Measurements from ENCODE around the gene FBXO46.
"Not testable (repeated sequence)": the region's sequence is repeated elsewhere in the genome, so short reads cannot be mapped to it uniquely, and the experiment has no call there.

The FBXO46 gene

GRCh38 chr19:45692187-45693105 is 38.2 kb downstream of the FBXO46 start, which contains the start of gene QPCTL:
TSS of gene QPCTL (plus strand) at chr19:45692666. CDS start at chr19:45692704, 38 bp downstream.
- no peaks in the 10 kb centered on the region for H3K9me3 Mint-ChIP-seq
- H3K27ac Mint-ChIP-seq: peak within 1 kb of the TSS; percentile 100
- DNase-seq (peak; percentile 96), ATAC-seq (peak; percentile 95)
- no peaks in the 10 kb centered on the region for H3K27me3 Mint-ChIP-seq
- H3K4me3 Mint-ChIP-seq: peak within 1 kb of the TSS; percentile 99
- peaks cover 47% of the 10 kb centered on the region for H3K4me1 Mint-ChIP-seq
- H3K36me3 Mint-ChIP-seq (ENCODE audit: low read depth): peaks cover 50% of the 10 kb centered on the region

- Mint-ChIP-seq H3K27ac (peak within 1 kb of the TSS; percentile 100), H3K4me3 (peak within 1 kb of the TSS; percentile 99), H3K27me3 (no peaks in the 10 kb centered on the region), H3K9me3 (no peaks in the 10 kb centered on the region), H3K36me3 (ENCODE audit: low read depth) (peaks cover 53% of the 10 kb centered on the region), H3K4me1 (peaks cover 46% of the 10 kb centered on the region)
- ATAC-seq (peak; percentile 35), DNase-seq (peak; percentile 95)
Measured at GRCh38 chr19:45691516-45692186, 39.0 kb downstream of the FBXO46 start, which contains the start of gene SNRPD2. TSS of gene SNRPD2 (minus strand) at chr19:45691953. CDS start at chr19:45691888, 65 bp downstream.

GRCh38 chr19:45687599-45687998 is 43.1 kb downstream of the FBXO46 start:
- H3K27me3 Mint-ChIP-seq: no peaks in the 10 kb centered on the region
- peaks cover 29% of the 10 kb centered on the region for H3K4me1 Mint-ChIP-seq
- H3K9me3 Mint-ChIP-seq: no peaks in the 10 kb centered on the region
- ATAC-seq (no peak), DNase-seq (no peak)
- H3K36me3 Mint-ChIP-seq (ENCODE audit: low read depth): peaks cover 49% of the 10 kb centered on the region
- no peak overlapping the region for H3K4me3 Mint-ChIP-seq
- no peak overlapping the region for H3K27ac Mint-ChIP-seq

GRCh38 chr19:45685045-45685444 is 45.7 kb downstream of the FBXO46 start:
- H3K27me3 Mint-ChIP-seq, DNase-seq, ATAC-seq, H3K9me3 Mint-ChIP-seq, H3K4me3 Mint-ChIP-seq, H3K27ac Mint-ChIP-seq: not testable (repeated sequence)
- Mint-ChIP-seq H3K36me3 (ENCODE audit: low read depth) (peaks cover 44% of the 10 kb centered on the region), H3K4me1 (peaks cover 18% of the 10 kb centered on the region)

GRCh38 chr19:45682908-45683307 is 47.8 kb downstream of the FBXO46 start:
- H3K4me3 Mint-ChIP-seq: no peak overlapping the region
- no peak overlapping the region for H3K27ac Mint-ChIP-seq
- no peak for DNase-seq
- H3K9me3 Mint-ChIP-seq: no peaks in the 10 kb centered on the region
- H3K27me3 Mint-ChIP-seq: peaks cover 1% of the 10 kb centered on the region
- peaks cover 9% of the 10 kb centered on the region for H3K4me1 Mint-ChIP-seq
- H3K36me3 Mint-ChIP-seq (ENCODE audit: low read depth): peaks cover 32% of the 10 kb centered on the region
- ATAC-seq: no peak

- ATAC-seq (no peak), DNase-seq (no peak)
- H3K4me1 Mint-ChIP-seq: peaks cover 14% of the 10 kb centered on the region
- H3K9me3 Mint-ChIP-seq: no peaks in the 10 kb centered on the region
- H3K4me3 Mint-ChIP-seq: no peak overlapping the region
- H3K27ac Mint-ChIP-seq: no peak overlapping the region
- peaks cover 27% of the 10 kb centered on the region for H3K36me3 Mint-ChIP-seq (ENCODE audit: low read depth)
- H3K27me3 Mint-ChIP-seq: peaks cover 6% of the 10 kb centered on the region
Measured at GRCh38 chr19:45682117-45682516, 48.6 kb downstream of the FBXO46 start.

- H3K4me3 Mint-ChIP-seq: peak overlapping the region; percentile 68
- DNase-seq (peak; percentile 89), ATAC-seq (peak; percentile 88)
- H3K9me3 Mint-ChIP-seq: no peaks in the 10 kb centered on the region
- no peak overlapping the region for H3K27ac Mint-ChIP-seq
- H3K36me3 Mint-ChIP-seq (ENCODE audit: low read depth): peaks cover 22% of the 10 kb centered on the region
- peaks cover 6% of the 10 kb centered on the region for H3K27me3 Mint-ChIP-seq
- peaks cover 17% of the 10 kb centered on the region for H3K4me1 Mint-ChIP-seq
Measured at GRCh38 chr19:45681391-45682015, 49.2 kb downstream of the FBXO46 start.

- H3K27me3 Mint-ChIP-seq: peaks cover 8% of the 10 kb centered on the region
- H3K9me3 Mint-ChIP-seq: no peaks in the 10 kb centered on the region
- H3K4me3 Mint-ChIP-seq: peak overlapping the region; percentile 67
- DNase-seq (peak; percentile 85), ATAC-seq (peak; percentile 58)
- H3K4me1 Mint-ChIP-seq: peaks cover 20% of the 10 kb centered on the region
- H3K27ac Mint-ChIP-seq: no peak overlapping the region
- peaks cover 3% of the 10 kb centered on the region for H3K36me3 Mint-ChIP-seq (ENCODE audit: low read depth)
Measured at GRCh38 chr19:45677351-45678230, 53.1 kb downstream of the FBXO46 start.

- peaks cover under 1% of the 10 kb centered on the region for H3K36me3 Mint-ChIP-seq (ENCODE audit: low read depth)
- H3K9me3 Mint-ChIP-seq: no peaks in the 10 kb centered on the region
- ATAC-seq (peak; percentile 31), DNase-seq (peak; percentile 49)
- peaks cover 8% of the 10 kb centered on the region for H3K27me3 Mint-ChIP-seq
- peak overlapping the region; percentile 67 for H3K4me3 Mint-ChIP-seq
- peaks cover 18% of the 10 kb centered on the region for H3K4me1 Mint-ChIP-seq
- H3K27ac Mint-ChIP-seq: no peak overlapping the region
Measured at GRCh38 chr19:45676851-45677263, 53.8 kb downstream of the FBXO46 start.

GRCh38 chr19:45674946-45675345 is 55.8 kb downstream of the FBXO46 start:
- Mint-ChIP-seq H3K27me3 (peaks cover 18% of the 10 kb centered on the region), H3K9me3 (no peaks in the 10 kb centered on the region), H3K4me1 (peaks cover 22% of the 10 kb centered on the region), H3K27ac (peak overlapping the region; percentile 17), H3K4me3 (no peak overlapping the region), H3K36me3 (ENCODE audit: low read depth) (no peaks in the 10 kb centered on the region)
- ATAC-seq (no peak), DNase-seq (no peak)

- Mint-ChIP-seq H3K27me3 (peaks cover 23% of the 10 kb centered on the region), H3K27ac (no peak overlapping the region), H3K4me1 (peaks cover 33% of the 10 kb centered on the region), H3K36me3 (ENCODE audit: low read depth) (no peaks in the 10 kb centered on the region), H3K4me3 (peak overlapping the region; percentile 40), H3K9me3 (no peaks in the 10 kb centered on the region)
- ATAC-seq (peak; percentile 5), DNase-seq (peak; percentile 84)
Measured at GRCh38 chr19:45670670-45671453, 59.8 kb downstream of the FBXO46 start.

- no peaks in the 10 kb centered on the region for H3K9me3 Mint-ChIP-seq
- H3K4me1 Mint-ChIP-seq: peaks cover 33% of the 10 kb centered on the region
- ATAC-seq (no peak), DNase-seq (peak; percentile 40)
- H3K27ac Mint-ChIP-seq: peak overlapping the region; percentile 76
- H3K4me3 Mint-ChIP-seq: peak overlapping the region; percentile 80
- peaks cover 23% of the 10 kb centered on the region for H3K27me3 Mint-ChIP-seq
- H3K36me3 Mint-ChIP-seq (ENCODE audit: low read depth): no peaks in the 10 kb centered on the region
Measured at GRCh38 chr19:45668342-45668871, 62.3 kb downstream of the FBXO46 start.
